DMS153 (cell line): Measurements from ENCODE around the gene COL28A1.
"Not testable (repeated sequence)": the region's sequence is repeated elsewhere in the genome, so short reads cannot be mapped to it uniquely, and the experiment has no call there.

Experiments
- DNase-seq: peaks from one replicate; lab custom pipeline; 2025; lab: John Stamatoyannopoulos, UW

Gene COL28A1

DNA sequence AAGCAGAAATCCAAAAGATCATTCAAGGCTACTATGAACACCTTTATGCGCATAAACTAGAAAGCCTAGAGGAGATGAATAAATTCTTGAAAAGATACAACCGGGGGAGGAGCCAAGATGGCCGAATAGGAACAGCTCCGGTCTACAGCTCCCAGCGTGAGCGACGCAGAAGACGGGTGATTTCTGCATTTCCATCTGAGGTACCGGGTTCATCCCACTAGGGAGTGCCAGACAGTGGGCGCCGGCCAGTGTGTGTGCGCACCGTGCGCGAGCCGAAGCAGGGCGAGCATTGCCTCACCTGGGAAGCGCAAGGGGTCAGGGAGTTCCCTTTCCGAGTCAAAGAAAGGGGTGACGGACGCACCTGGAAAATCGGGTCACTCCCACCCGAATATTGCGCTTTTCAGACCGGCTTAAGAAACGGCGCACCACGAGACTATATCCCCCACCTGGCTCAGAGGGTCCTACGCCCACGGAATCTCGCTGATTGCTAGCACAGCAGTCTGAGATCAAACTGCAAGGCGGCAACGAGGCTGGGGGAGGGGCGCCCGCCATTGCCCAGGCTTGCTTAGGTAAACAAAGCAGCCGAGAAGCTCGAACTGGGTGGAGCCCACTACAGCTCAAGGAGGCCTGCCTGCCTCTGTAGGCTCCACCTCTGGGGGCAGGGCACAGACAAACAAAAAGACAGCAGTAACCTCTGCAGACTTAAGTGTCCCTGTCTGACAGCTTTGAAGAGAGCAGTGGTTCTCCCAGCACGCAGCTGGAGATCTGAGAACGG lies 70.5 kb downstream of the COL28A1 start:
- not testable (repeated sequence) for DNase-seq

DNA sequence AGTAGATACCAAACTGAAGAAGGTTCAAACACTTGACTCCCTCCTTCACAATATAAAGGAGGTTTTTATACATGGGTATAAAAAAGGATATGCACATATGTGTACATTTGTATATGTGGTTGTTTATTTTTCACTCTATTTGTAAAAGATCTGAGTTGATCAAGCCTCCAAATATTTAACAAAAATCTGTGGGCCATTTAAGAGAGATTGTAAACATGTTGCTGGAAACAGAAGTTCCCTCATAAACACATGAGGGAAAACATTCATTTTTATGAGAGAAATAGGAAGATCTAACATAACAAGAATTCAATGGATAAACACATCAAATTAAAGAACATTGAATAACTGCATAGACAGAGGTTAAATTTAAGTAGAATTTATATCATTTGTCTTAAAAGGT lies 81.7 kb downstream of the COL28A1 start:
- no peak for DNase-seq

DNA sequence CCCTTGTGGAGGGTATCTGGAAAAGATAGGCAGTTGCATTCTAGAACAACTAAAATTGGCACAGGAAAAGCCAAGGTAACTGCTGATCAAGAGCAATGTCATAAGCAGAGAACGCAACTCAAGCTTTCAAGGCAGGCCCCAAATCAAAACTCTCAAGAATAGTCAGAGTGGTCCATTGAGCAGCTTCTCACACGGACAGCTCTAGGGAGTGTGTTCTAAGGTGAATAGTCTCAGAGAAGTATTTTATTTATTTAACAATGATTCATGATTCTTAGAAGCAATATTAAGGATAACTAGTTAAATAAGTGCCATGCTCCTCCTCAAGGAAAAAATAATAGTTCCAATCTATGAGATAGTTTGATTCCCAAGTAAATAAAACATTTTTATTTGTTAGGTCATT lies 83.0 kb downstream of the COL28A1 start:
- no peak for DNase-seq

DNA sequence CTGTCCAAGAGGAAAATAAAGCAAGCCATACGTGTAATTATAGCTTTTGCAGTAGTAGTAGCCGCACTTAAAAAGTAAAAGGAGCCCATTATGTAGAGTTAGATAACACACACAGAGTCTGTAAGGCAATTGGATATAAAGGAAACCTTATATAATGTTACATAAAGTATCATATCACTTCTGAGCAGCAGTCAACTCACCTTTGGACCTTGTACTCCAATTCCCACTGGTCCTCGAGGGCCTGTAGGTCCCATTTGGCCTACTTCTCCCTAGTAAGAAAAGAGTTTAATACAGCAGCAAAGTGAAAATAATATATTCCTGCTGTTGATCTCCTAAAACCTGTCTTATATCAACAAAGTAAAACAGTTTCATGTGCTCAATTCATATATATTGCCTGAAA lies 83.6 kb downstream of the COL28A1 start:
- no peak for DNase-seq

DNA sequence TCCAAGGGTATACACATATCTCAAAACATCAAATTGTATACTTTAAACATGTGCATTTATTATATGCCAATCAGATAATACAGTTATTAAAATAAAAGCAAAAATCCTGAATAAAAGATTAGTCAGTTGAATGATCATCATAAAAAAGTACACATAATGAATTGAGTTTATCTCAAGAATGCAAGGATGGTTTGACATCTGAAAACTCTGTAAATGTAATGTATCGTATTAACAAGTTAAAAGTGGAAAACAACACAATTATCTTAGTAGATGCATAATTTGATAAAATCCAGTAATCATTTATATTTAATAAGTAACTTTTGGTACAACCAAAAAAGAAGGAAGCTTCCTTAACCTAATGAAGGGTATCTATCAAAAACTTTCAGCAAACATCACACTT lies 86.6 kb downstream of the COL28A1 start:
- no peak for DNase-seq

DNA sequence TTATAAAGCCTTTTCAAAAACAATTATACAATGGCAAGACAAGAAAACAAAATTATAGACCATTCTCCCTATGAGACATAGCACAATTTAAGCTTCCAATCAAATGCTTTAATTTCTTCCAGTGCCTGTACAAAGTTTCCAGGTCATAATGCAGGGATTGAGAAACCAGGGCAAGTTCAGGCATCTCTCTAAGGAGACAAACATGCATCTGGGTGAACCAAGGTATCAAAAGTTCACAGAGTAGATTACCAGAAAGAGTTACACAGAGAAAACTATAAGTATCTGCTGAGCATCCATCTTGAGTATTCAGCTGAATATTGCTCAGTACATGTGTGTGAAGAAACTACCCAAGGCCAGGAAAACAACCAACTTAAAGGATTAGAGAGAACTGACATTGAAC lies 89.1 kb downstream of the COL28A1 start:
- no peak for DNase-seq

DNA sequence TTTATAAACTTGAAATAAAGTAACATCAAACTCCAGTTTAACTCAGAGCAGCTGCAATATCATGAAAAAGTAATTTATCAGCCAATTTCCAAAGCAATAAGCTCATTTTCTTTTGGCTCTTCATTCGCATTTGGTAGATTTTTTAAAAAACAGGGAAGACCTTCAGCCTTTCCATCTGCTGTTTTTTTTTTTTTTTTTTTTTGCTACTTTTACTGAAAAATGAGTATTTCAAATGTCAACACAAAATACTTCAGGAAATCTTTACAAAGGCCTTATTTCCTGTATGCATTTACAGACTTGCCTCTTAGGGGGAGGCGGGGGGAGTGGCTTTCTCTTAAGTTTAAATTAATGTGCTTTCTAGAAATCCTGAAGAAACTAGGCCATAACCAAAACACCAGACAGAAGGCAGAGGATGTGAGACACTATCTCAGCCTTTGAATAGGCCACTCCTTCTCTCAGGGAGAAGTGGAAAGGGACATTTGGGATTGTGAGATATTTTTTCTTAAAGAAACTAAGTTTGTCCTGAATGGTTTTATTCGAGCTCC lies 91.8 kb downstream of the COL28A1 start:
- no peak for DNase-seq

DNA sequence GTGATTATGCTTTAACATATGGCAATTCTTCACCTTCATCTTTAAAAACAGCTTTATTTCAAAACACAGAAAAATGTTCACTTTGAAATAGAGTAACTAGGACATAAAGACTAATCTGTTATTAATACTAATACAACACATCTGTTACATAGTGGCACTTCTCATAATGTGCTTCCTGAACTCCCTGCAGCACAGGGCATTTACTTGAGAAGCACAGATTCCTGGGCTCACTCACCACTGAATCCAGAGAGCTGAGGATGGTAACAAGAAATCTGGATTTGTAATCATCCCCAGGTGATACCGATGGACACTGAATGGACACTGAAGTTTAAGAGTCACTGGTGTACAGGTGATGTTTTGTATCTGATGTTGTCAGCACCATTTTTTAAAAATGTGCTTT lies 96.1 kb downstream of the COL28A1 start:
- no peak for DNase-seq

DNA sequence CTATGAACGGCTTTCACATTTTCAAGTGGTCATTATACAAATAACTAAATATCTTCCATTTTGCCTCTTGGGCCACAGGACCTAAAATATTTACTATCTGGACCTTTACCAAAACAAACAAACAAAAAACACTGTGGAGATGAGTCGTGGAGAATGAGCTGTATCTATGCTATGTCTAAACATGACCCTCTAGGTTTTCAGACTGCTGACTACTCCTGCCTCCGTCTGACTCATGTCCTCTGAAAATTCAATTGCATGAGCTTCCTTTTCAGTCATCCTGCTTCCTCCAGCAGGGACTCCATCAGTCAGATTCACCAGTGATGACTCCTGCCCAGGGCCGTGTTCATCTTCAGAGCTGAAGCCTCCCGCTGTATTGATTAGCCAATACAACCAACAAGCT lies 96.8 kb downstream of the COL28A1 start:
- peak; percentile 62 for DNase-seq

DNA sequence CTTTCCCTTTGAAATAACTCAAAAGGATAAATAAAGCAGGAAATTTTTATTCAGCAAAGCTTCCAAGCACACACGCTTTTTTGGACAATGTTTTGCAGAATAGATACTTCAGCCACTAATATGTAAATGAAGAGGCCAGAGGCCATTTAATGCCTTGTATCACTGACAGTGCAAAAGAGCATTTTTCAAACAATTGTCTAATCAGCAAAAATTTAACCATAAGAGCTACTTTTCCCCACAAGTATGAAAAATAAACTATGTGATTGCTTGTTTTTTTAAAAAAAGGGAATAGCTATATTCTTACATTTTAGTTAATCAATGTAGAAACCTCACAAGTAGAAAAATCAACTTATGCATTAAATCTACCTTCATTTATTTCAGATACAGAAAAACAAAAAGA lies 99.7 kb downstream of the COL28A1 start:
- no peak for DNase-seq

DNA sequence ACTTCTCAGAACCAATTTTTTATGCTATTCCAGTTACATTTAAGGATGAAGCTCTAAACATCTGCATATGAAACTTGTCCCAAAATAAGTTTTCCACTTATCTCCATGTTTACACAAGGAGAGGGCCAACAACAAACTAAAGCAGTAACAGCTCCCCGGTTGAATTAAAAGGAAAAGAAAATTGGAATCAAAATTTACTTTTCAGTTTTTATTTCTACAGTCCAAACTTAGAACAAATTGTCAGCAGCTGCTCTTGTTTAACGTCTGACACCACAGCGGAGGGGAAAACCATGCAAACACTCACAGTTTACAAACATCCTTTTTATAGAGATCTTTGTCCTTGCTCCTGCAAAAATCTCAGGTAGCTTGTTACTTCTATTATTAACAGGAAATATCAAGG lies 101.3 kb downstream of the COL28A1 start:
- no peak for DNase-seq

DNA sequence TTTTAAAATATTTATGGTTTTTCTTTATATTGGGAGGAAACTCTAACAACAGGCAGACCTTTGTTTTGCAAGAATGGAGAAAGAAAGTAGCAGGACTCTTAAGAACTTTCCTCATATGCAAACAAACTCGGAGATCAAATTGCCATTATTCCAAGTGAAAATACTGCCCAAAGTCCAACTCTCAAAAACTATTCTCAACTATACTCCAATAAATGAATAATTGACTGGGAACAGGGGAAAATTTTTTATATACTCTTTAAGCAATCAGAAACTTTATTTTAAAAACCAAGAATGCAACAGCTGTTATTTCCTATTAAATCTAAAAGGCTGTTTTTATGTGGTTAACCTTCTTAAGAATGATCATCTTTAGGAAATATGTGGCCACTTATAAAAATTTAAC lies 101.9 kb downstream of the COL28A1 start:
- no peak for DNase-seq

DNA sequence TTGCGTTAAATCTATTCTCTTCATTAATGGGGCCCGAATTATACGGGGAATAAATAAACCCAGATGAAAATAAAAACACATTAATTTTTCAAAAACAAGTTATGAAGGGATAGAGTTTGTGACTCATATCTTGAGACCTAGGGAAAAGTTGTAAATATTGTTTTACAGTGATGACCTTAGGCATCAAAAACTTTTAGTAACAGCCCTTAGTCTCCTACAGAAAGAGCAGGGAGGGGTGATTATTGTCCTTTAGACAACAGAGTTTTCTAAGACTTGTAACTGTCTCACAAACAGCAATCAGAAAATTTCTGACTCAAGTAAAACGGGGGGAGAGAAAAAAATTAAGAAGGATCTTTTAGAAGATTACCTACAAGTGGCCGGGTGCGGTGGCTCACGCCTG lies 102.7 kb downstream of the COL28A1 start:
- no peak for DNase-seq

DNA sequence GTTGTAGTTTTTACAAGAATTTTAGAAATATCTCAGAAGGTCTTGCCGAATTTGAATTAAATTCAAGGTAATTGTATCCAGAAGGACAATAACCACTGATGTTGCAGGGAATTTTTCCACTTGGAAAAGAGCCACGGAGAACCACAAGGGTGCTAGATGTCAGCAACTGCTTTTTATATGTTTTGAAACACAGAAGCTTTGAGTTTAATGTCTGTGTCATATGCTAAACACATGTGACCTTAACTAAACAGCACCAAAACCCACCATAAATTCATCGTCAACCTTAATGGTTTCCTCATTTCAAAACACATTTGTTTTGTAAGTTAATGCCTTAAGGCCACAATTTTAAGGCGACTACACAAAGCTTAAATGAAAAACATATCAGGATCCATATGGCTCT lies 106.9 kb downstream of the COL28A1 start:
- DNase-seq = no peak

DNA sequence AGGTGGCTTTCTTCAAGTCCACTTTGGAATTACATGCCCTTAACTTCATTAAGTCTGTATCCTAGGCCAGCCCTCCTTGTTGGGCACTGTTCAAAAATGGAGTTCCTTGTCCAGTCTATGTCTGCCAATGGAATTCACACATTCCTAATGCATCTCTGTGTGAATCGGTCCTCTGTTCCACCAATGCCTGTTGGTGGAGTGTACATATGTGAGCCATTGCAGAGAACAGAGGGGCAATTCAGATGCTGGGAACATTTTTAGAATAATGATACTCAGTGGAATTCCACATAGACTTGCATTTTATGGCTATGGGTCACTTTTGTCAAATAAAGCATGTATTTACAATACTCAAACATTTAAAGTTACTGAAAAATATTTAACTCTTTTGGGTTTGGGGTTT lies 108.3 kb downstream of the COL28A1 start:
- no peak for DNase-seq

DNA sequence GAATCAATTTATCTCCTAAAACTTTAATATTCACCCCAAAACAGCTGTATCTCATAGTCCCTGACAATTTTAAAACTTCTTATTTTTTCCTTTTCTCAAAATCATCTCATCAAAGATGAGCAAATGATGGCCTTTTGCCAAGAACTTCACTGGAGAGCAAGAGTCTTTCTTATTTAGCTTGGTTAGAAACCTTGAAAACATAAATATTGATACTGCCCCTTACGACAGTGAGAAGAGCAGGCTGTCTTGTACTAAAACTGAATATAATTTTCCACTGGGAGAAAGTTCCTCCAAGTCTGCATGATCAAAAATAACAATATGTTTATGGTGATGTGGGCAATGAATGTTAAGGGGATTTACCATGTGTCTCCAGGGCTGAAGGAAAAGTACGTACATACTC lies 109.0 kb downstream of the COL28A1 start:
- no peak for DNase-seq

DNA sequence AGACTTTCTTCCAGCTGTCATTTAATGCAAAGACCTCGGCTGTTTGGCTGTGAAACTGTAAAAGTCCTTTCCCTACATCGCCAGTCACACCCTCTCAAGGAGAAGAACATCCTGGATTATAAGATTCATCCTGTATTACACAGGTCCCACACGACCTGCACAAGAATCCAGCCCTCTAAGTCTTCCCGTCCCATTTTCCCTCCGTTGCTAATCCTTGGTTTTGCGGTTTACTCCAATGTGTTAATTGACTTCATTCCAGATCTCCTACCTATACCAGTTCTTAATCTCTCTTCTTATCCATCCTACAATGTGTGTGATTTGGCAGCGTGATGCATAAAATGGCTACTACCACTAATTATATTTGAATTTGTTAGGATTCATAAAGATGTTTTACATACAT lies 110.4 kb downstream of the COL28A1 start:
- no peak for DNase-seq

DNA sequence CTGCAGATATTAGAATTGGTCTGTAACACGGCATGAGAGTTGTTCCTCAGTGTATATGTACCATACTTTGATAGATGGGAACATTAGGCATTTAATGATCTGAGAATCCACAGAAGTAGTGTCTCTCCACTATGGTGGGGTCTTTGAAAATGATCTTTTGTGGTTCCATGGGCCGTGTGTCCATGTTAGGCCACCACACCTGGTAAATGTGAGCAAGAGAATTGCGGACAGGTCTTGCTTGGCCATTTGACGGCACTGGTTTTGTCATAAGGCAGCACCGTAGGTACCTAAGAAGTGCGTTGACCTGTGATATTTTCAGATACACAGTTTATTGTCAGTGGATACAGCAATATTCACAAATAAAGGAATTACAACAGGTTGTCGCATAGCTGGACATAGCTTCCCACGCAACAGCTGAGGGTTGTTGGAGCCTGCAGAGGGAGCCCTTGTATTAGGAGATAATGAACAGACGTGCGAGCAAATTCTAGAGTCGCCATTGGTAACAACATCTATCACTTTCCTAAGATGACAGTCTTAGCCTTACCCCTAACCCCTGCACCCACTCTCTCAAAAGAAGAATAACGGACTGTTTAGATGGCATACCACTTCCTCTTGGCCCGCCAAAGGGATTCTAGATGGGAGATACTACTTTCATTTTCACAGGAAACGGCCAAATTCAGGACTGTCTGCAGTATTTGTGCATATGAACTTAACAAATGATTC lies 111.4 kb downstream of the COL28A1 start:
- DNase-seq = peak; percentile 84

DNA sequence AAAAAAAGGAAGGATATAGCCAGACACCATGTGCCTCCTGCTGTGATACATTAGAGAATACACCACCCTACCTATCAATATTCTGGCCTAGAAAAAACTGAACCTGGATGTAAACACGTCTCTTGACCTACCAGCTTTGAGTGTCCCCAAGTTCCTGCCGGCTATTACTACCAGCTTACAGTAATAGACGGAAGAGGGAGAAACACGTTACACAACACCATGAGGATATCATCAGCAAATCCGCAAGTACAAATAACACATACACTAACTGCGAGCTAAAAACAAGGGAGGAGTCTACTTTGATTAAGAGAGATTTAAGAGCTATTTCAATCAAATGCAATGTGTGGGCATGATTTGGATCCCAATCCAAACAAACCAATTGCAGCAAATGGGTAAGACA lies 113.0 kb downstream of the COL28A1 start:
- DNase-seq = no peak

DNA sequence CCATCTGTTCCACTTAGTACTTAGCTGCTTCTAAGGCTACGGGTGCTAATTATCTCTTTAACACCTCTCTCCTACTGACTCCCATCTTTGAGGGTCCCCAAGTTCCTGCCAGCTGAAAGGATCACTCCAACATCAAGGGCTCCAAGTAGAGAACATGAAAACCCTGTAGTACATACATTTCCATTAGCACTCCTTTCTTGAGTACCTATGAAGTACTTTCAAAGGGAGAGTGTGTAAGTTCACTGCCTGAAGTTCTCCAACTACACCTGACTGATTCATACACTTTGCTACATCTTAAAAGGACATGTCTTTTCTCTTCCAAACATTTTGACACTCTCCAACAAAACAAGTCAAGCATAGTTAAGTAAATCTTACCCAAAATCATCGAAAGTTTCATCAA lies 113.8 kb downstream of the COL28A1 start:
- no peak for DNase-seq

DNA sequence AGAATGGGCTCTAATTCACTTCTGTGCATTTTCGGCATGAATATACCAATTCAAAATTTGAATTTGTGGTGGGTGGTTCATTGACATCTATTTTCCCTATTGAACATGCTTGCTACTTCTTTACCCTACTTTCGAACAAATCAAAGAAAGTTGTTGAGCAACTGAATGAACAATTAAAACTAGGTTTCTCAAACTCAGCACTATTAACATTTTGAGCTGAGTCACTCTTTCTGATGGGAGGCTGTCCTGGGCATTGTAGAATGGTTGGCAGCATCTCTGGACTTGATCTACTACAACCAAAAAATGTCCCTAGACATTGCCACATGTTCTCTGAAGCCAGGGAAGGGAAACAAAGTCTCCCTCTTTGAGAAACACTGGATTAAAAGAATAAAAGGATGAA lies 116.7 kb downstream of the COL28A1 start:
- DNase-seq = no peak

DNA sequence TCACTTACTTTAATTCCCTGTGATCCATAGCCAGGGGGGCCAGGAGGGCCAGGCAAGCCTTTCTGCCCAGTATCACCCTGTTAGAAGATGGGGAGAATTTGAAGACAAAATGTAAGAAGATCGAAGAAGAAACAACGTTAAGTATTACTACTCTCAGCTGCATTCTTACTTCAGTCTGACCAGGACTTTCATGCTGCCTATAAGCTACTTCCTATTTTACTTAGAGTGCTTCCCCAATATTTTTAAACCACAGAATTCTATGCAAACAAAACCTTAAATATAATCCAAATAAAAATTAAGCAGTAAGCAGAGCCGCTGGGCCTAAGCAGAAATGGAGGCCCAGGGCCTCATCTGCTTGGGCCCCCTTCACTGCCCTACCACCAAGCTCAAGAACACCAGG lies 117.8 kb downstream of the COL28A1 start:
- DNase-seq = no peak

DNA sequence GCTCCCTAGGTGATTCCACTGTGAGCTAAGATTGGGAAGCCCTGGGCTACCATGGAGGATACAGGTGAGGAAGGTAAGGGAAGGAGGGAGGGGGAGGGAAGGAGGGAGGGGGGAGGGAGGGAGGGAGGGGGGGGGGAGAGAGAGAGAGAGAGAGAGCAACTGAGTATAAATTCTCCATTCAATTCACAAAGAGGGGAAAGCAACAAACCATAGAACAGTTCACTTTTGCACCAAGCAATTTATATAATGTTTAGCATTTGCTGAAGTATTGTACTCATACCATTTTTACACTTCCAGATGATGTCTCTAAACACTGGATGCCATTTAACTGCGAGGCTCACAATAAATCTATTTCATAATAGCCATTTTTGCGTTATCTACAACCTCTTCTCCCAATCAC lies 118.3 kb downstream of the COL28A1 start:
- DNase-seq = no peak
